Measurements from ENCODE around the gene MPND.
A peak's percentile ranks its signal among the peaks of the same experiment; 100 is the strongest.
"Not testable (repeated sequence)": the region's sequence is repeated elsewhere in the genome, so short reads cannot be mapped to it uniquely, and the experiment has no call there.

Gene MPND

DNA sequence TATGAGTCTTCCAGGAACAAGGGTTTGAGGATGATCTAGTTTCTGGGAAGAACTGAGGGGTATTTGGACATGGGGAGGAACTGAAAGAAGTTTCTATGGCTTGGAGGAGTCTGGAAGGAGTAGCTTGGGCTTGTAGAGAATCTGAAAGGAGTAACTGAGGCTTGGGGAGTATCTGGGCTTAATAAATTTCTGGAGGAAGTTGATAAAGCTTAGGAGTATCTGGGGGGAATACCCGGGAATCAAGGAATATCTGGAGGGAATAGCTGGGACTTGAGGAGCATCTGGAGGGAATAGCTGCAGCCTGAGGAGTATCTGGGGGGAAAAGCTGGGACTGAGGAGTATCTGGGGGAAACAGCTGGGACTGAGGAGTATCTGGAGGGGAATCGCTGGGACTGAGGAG is 22.9 kb upstream of the MPND start:
- no peak for DNase-seq

DNA sequence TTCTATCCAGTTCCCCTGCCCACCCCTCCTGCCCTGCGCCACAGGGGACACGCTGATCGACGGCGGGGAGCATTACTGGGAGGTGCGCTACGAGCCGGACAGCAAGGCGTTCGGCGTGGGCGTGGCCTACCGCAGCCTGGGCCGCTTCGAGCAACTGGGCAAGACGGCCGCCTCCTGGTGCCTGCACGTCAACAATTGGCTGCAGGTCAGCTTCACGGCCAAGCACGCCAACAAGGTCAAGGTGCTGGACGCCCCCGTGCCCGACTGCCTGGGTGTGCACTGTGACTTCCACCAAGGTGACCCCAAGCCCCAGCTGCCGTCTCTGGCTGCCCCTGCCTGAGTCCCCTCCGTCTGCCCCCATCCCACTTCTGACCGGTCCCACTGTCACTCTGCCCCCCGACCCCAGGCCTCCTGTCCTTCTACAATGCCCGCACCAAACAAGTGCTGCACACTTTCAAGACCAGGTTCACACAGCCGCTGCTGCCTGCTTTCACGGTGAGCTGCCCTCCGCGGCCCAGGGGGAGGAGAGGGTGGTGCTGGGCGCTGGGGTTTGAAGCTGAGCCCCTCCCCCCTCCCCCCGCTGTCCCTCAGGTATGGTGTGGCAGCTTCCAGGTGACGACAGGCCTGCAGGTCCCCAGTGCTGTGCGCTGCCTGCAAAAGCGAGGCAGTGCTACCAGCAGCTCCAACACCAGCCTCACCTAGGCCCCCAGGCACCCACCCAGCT is 20.3 kb upstream of the MPND start:
- no peak for DNase-seq

DNA sequence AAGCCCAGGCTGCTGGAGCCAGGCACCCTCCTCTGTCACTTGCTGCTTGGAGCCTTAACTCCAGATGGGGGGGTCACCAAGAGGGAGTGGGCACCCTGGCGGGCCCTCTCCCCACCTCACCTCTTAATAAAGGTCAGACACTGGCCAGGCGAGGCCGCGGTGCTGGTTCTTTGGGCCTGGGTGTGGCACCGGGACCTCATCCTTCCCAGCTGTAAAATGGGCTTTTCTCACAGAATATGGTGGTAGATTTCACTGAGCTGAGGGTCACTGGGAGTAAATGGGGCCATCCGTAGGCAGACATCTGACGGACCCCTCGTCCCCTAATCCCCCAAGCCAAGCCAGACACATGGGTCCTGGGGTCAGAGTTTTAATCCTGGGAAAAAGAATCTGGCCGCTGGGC is 19.7 kb upstream of the MPND start:
- DNase-seq = no peak

DNA sequence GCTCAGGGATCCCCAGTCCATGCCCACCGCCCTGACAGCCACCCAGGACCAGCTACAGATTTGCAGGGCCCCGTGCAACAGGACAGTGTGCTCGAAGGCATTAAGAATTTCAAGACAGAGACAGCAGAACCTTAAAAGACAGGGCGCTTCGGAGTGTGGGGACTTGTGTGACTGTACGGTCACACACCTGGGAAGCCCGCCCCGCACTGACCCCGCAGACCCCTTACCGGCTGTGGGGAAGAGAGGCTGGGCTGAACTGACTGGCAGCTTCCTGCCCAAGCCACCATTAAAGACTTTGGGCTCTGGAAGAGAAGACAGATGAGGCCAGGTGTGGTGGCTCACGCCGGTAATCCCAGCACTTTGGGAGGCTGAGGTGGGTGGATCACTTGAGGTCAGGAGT is 19.1 kb upstream of the MPND start:
- no peak for DNase-seq

DNA sequence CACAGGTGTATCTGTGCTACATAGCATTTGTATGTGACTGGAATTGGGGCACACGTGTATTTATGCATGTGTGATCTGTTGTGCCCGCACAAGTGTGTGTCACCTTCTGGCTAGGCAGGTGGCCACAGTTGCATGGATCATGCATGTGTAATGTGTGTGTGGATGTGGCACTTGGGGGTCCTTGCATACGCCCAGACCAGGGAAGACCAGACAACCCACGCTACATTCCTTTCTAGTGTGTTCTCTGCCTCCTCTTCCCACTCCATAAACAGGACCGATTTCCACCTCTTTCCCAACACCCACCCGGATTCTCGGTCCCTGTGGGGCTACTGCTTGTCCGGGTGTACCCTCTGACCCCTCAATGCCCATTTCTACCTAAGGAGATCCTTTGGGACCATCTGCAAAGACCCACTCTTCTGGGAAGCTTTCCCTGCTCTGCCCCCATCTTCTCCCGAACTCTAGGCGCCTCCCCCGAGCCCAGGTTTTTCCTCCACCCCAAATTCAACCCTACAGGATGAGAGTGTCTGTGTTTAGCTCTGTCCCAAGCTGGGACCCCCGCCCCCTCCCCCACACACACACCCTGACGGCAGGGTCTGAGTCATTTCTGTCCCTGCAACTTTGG is 17.0 kb upstream of the MPND start:
- no peak for DNase-seq

DNA sequence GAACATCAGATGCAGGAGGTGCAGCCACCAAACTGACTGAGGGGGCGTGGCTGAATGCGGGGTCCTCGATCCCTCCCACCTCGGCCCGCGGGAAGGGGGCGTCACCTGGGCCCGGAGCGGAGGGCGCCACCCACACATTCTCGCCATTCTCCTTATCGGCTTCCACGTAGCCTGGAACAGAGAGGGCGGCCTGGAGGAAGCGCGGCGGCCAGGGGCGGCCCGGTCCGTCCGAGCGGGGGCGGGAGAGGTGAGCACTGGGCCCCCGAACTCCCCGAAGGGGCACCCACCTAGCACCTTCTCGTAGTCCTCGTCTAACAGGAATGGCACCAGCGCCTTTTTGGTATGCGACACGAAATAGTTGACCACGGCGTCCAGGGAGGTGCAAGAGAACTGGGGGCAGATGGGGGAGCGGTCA is 16.5 kb upstream of the MPND start:
- DNase-seq = no peak

DNA sequence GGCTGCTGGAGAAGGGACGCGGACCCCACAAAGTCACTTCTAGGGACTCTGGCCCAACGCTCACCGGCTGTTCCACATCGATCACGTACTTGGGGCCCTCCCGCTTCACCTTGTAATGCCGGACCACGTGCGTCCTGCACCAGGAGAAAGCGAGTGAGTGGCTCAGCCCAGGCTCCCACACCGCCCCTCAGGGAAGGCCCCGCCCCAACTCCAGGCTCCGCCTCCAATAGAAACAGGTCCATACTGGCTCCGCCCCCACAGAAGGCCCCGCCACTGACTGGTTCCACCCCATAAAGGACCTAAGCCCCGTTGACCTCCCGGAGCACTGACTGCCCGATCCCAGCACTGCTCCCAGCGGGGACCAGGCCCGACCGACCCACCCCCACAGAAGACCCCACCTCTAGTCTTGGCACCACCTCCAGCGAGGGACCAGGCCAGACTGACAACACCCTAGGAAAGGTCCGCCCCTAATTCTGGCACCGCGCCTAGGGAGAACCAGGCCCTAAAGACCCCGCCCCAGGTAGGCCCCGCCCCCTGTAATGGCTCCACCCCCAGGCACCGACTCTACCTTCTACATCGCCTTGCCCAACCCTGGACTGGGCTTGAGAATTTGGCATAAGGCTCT is 16.0 kb upstream of the MPND start:
- peak; percentile 58 for DNase-seq

DNA sequence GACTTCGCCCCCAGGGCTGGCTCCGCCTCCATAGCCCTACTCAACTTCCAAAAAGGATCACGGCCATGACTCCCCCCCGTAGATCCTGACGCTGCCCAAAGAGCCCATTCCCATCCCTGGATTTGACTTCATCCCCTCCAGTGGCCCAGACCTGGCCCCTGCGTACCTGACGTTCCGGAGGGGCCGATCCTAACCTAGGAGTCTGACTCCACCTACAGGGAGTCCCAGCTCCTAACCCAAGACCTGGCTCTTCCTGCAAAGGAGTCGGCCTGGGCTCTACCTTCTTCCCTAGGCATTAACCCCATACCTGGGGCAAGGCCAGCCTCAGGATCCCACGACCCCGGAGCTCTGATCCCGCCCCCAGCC is 15.5 kb upstream of the MPND start:
- DNase-seq = no peak

DNA sequence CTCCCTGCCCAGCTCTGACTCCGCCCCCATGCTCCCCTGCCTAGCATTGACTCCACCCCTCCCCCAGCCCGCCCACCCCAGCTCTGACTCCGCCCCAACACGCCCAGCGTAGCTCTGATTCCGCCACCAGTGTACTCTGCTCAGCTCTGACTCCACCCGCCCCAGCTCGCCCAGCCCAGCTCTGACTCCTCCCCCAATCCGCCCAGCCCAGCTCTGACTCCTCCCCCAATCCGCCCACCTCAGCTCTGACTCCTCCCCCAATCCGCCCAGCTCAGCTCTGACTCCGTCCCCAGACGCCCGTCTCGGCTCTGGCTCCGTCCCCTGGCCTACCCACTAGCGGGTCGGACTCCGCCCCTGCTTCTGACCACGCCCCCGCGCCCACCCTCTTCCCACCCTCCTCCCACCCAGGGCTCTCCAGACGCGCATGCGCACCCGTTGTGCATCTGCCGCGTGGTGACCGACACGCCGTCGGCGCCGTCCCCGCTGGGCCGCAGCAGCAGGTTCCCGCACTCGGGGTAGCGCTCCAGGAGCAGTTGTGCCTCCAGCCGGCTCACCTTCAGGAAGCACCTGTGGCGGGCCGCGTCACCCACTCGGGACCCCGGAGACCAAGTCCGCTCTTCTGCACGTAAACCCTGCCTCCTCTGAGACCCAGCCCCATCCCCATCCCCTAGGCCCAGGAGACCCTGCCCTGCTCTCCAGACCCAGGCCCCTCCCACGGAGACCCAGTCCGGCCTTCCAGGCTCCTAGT is 14.9 kb upstream of the MPND start:
- DNase-seq = peak; percentile 79

DNA sequence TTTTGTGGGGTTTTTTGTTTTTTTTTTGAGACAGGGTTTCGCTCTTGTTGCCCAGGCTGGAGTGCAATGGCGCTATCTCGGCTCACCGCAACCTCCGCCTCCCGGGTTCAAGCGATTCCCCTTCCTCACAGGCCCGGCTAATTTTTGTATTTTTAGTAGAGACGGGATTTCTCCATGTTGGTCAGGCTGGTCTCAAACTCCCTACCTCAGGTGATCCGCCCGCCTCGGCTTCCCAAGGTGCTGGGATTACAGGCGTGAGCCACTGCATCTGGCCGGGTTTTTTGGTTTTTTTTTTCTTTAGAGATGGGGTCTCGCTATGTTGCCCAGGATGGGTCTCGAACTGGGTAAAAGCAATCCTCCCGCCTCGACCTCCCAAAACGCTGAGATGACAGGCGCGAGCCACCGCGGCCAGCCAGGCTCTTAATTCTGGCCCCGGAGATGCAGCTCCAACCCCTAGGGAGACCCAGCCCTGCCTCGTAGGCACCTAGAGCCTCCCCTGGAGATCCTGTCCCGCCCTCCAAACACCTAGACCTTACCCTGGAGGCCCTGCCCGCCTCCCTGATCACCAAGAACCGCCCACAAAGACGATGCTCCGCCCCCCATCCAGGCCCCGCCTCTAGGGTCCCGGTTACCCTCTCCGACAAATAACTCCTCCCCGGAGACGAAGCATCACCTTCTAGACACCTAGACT is 14.2 kb upstream of the MPND start:
- not testable (repeated sequence) for DNase-seq

DNA sequence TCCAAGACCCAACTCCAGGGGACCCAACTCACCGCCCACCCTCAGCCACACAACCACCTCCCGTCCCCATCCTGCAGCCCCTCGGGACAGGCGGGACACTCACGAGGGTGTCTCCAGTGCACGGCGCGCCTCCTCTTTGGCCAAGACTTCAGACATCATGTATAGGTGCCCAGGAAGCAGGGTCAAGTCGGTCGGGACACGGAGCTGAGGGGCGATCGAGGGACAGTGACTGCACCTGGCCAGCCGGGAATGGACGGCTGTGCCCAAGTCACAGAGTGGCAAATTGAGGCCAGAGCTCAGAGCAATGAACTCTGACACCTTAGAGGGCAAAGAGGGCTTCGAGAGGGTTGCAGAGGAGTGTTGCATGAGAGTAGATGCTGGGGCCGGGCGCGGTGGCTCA is 13.5 kb upstream of the MPND start:
- no peak for DNase-seq

DNA sequence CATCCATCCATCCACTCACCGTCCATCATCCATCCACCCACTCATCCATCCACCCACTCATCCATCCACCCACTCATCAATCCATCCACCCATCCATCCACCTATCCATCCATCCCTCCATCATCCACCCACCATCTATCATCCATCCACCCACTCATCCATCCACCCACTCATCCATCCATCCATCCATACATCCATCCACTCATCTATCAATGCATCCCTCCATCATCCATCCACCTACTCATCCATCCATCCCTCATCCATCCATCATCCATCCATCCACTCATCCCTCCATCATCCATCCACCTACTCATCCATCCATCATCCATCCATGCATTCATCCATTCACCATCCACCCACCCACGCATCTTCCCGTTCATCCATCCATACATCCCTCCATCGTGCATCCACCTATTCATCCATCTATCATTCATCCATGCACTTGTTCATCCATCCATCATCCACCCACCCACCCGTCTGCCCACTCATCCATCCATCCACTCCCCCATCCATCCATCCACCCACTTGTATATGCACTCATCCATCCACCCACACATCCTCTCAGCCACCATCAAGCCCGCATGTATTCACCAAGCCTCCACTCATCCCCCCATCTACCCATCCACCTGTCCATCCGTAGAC is 8.3 kb upstream of the MPND start:
- no peak for DNase-seq

DNA sequence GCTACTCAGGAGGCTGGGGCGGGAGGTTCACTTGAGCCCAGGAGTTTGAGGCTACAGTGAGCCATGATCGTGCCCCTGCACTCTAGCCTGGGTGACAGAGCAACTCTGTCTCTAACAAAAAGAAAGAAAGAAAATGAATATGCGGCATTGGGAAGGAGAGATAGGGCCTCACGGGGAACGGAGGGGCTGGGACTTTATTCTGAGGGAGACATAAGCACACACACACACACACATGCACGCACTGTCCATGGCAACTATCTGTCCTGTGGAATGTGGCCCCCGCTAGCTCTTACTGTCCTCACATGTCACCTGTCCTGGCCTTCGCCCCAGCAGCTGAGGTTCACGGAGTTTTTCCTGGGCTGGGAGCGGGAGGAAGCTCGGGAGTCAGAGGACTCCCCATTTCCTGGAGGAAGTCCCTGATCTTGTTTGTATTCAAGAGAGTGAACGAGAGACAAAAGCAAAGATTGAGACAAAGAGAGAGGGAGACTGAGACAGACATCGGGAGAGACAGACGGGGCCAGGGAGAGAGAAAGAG is 5.4 kb upstream of the MPND start:
- no peak for DNase-seq

DNA sequence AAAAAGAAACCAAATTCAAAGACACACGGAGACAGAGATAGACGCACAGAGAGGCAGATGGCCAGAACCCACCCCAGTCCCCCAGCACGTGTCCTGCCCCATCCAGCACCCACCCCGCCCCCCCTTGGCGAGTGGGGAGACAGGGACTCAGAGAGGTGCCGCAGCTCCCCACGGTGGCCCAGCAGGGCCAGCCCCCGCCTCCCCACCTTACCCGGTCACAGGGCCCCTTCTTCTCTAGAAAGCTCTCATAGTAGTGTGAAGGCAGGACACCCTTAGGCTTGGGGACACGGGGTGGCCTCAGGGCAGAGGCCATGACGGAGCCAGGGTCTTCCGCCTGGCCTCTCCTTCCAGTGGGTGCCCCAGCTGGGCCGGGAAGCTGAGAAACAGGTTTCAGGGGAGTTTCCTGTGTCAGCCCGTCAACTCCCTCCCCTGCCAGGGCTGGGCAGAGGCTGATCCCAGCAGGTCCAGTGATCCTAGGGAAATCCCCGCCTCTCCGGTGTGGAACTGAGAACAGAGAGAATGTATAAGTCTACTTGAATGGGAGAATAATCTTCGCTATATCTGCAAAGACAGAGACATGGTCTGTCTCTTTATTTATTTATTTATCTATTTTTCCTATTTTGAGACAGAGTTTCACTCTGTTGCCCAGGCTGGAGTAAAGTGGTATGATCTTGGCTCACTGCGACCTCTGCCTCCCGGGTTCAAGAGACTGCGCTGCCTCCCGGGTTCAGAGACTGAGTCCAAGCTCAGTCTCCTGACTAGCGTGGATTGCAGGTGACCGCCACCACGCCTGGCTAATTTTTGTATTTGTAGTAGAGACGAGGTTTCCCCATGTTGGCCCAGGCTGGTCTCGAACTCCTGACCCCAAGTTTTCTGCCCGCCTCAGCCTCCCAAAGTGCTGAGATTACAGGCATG is 4.7 kb upstream of the MPND start, which contains the start of gene STAP2:
STAP2 (minus strand) TSS at position 387 of the 915 bp plus-strand sequence; CDS start at position 313, 74 bp downstream.
- peak; percentile 52 for DNase-seq

DNA sequence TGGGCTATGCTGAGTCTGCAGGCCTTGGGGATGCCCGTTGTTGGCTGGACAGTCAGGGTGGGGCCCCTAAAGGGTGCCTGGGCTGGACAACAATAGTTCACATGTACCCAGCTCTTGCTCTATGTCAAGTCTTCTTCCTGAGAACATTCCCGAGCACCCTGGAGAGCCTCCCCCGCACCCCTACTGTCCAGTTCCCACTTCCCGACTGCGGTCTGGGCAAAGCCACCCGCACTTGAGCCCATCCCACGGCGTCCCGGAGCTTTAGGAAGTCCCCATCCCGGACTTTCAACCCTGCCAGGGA is 1.1 kb upstream of the MPND start:
- no peak for DNase-seq

DNA sequence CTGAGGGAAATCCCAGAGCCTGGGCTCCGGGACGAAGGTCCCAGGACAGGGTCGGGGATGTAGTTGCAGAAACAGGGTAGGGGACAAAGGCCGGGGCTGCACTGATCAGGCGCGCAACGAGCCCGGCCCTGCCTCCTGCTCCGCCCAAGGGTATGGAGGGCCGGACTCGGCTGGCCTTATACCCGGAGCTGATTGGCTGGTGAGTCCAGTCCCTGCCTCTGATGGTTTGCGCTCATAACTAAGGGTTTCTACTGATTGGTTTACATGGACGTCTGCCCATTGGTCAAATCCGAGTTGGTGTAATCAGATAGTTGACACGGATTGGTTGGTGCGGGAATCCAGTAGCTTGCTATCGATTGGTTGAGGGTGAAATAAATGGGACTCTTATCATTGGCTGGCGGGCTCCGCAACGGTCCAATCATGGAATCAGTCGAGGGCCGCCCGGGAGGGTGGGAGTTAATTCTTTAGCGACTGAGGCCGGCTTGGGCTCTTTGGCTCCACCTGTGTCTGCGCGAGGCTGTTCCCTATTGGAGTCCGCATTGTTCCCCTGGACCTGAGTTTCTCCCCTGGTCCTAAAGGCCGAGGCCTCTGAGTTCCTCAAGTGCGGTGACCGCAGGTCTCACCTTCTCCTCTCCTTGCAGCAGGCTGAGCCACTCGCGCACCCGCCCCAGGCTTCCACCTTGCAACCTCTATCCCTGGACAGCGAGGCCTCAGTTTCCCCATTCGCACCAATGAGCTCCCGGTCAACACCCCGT is 570 bp upstream of the MPND start:
- peak; percentile 100 for DNase-seq

DNA sequence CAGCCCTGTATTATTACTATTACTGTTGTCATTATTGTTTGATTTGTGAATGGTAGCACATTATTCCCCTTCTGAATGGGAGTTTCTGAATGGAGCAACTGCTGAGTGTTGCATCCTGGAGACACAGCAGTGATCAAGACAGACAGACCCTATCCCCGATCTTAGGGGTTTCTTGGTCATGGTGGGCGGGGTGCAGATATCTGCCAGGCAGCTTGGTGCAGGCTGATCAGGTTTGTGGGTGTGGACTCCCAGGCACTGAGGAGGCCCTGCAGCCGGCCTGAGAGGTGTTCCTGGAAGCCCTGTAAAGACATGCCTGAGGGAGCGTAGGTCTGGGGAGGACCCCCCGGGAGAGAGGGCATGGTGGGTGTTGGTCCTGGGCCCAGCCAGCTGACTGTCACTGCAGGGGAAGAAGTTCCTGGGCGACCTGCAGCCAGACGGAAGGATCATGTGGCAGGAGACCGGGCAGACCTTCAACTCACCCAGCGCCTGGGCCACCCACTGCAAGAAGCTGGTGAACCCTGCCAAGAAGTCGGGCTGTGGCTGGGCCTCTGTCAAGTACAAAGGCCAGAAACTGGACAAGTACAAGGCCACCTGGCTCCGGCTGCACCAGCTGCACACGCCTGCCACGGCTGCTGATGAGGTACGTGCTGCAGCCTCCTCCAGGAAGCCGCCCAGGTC is 2.1 kb downstream of the MPND start:
- DNase-seq = no peak

DNA sequence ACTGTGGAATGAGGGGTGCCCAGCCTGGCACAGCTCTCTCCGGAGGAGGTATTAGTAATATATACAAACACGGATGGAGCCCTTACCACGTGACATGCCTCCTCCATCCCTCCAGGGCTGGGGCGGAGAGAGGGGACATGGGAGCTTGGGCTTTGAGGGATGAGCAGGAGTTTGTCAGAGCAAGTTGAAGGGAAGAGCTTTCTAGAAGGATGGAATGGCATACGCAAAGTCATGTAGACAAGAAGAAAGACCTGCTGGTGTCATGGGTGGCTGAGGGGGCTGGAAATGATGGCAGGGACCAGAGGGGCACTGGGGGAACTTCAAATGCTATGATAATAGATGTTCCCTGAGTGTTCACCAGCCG is 2.6 kb downstream of the MPND start:
- no peak for DNase-seq

DNA sequence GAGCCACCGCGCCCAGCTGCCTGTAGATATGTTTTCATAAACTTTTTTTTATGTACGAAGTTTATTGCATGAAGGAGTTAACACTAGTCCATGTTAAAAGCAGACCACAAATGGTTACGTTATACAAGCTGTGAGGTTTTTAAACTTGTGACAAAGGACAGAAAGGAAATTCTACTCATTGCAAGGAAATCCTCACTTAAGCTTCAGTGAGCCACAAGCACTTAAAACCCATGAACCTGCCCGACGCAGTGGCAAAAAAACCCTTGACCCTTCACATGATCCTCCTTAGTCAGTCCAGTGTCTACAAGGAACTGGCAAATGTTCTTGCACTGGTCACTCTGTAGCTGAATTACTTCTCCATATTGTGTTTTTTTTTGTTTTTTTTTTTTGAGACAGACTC is 4.2 kb downstream of the MPND start:
- DNase-seq = no peak

DNA sequence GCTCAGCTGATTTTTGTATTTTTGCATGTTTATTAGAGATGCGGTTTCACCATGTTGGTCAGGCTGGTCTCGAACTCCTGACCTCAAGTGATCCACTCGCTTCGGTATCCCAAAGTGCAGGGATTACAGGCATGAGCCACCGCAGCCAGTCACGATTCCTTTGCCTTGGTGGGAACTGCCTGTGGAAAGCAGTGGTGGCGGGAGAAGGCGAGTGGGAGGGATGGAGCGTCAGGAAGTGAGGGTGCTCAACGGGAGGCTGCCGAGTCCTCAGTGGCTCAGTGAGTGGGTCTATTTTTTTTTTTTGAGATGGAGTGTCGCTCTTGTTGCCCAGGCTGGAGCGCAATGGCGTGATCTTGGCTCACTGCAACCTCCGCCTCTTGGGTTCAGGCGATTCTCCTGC is 5.9 kb downstream of the MPND start:
- DNase-seq = not testable (repeated sequence)
